Stomach (tissue), 4 donors: ENCODE measurements around the gene NME8.

Experiments used
- POLR2A ChIP-seq, 4 donors: fragments of 450-650 bp; IDR thresholded peaks; one replicate each; pipeline ENCODE4 v1.6.1; 2016; ENCODE audit warnings: antibody characterized with exemption in 4 of 4, control low read depth in 2 of 4, mild to moderate bottlenecking in 1 of 4, moderate library complexity in 1 of 4
- TF ChIP-seq, protein P1 (sequence below), 7 experiments: fragments of 450-650 bp in 4 of 7; fragments of 200-600 bp in 3 of 7; sonication (generic) in 3 of 7; IDR thresholded peaks; one replicate each; pipeline ENCODE4 v1.5.1; 2016 to 2019; ENCODE audit warnings: antibody characterized with exemption in 7 of 7, control low read depth in 2 of 7, mild to moderate bottlenecking in 1 of 7

DNA sequence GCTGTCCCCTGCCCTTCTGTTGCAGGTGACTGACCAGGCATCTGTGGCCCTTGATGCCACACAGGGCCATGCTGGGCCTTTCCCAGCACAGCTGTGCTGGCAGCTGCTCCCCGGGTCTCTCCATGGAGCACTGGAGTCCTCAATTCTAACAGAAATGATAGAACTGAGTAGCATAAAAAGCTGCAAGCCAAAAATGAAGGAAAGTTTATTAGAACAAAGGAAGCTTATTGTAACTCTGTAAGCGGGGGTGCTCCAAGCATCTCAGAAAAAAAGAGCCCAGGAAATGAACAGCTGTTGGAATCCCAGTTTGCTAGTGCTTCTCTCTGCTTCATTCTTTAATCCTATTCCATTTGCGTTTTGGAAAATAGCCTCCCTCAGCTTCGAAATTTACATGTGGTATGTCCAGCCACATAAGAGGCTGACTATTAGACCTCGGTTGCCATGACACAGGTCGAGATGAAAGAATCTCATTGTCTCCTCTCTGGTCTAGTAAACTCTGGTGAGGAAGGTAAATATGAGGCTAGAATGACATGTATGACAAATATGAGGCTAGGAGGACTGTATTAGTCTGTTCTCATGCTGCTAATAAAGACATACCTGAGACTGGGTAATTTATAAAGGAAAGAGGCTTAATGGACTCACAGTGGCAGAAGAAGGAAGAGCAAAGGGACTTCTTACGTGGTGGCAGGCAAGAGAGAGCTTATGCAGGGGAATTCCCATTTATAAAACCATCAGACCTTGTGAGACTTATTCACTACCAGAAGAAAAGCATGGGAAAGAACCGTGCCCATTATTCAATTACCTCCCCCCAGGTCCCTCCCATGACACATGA, 95.7 kb downstream of the NME8 start:
- TF ChIP-seq, protein P1, sequence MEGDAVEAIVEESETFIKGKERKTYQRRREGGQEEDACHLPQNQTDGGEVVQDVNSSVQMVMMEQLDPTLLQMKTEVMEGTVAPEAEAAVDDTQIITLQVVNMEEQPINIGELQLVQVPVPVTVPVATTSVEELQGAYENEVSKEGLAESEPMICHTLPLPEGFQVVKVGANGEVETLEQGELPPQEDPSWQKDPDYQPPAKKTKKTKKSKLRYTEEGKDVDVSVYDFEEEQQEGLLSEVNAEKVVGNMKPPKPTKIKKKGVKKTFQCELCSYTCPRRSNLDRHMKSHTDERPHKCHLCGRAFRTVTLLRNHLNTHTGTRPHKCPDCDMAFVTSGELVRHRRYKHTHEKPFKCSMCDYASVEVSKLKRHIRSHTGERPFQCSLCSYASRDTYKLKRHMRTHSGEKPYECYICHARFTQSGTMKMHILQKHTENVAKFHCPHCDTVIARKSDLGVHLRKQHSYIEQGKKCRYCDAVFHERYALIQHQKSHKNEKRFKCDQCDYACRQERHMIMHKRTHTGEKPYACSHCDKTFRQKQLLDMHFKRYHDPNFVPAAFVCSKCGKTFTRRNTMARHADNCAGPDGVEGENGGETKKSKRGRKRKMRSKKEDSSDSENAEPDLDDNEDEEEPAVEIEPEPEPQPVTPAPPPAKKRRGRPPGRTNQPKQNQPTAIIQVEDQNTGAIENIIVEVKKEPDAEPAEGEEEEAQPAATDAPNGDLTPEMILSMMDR (IDR thresholded peaks at IDR 0.05) = no peak
- TF ChIP-seq POLR2A (IDR thresholded peaks at IDR 0.05) = no peak
